GM19324 (cell line): ENCODE measurements around the gene PPP1R12A.
"Not testable (repeated sequence)": the region's sequence is repeated elsewhere in the genome, so short reads cannot be mapped to it uniquely, and the experiment has no call there.

ENCODE experiments used
- ATAC-seq: cut with Tn5 transposase; IDR thresholded peaks from one replicate; pipeline ENCODE4 v1.9.1; 2021; ENCODE audit warnings: mild to moderate bottlenecking, moderate library complexity; ENCODE audit not compliant: unreplicated experiment, low FRiP score

PPP1R12A gene

DNA sequence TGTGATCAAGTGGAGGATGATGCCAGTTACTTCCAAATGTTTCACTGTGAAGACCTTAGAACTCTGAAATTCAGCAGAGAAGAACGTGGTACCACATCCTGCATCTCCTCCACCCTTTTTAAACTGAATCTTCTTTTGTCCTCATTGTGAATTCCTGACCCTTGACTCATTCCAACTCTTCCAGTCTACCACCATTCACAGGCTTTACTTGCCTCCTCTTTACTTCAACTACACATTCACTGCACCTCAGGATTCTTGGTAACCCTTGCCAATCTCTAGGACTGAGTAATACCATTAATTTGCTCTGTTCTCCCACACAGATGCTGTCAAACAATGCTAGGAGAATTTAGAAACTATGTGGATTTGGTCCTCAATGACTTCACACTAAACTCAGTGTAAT, 37.3 kb downstream of the PPP1R12A start:
- no peak for ATAC-seq

DNA sequence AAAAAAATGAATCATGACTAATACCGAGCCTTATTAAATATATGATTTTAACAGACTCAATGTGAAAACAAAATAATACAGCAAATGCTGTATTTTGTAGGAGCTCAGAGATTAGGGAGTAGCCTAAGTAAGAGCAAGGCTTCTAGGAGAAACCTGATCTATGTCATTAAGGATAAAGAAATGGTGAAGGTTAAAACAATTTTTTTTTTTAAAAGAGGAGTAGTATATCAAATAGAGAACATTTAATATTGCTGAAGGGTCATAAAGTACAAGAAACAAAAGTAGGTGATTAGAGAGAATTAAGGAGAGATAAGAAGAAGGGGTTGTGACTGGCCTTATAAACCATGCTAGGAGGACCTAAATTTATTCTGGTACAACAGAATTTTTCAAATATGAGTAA, 39.1 kb downstream of the PPP1R12A start:
- no peak for ATAC-seq

DNA sequence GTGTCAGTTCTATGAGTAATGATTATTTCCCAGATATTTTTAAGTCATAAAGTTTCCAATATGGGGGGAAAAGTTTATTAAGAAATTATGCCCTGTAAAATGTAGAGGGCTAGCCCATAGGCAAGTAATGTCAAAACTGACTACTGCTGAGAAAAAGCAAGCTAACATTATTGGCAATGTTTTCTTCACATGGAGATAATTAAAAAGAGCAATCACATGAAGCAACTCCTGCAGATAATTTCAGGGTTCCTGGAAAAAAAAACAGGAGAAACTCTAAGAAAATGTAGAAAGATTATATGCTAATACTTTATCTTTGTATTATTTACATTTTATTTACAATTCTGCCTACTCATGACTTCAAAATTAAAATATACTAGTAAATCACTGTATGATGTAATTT, 39.8 kb downstream of the PPP1R12A start:
- ATAC-seq: no peak

DNA sequence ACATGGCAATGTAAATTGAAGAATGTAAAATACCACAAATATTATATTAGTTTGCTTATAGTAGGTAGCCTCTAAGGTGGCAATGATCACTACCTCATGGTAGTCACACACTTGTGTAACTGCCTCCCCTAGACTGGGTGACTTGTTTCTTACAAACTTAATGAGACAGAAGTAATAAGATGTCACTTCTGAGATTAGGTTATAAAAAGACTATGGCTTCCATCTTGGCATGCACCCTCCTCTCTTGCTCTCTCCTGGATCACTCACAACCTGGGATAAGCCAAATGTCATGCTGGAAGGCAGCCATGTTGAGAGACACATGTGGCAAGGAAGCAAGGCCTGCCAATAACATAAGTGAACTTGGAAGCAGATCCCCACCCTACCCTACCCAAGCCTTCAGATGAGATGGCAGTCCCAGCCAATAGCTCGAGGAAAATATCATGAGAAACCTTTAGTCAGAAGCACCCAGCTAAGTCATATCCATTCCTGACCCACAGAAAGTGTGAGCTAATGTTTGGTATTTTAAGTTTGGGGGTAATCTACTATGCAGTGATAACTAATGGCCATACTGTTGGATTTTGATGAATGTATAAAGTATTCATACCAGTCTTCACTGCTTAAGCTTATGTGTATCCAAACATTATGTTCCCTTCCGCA, 43.3 kb downstream of the PPP1R12A start:
- no peak for ATAC-seq

DNA sequence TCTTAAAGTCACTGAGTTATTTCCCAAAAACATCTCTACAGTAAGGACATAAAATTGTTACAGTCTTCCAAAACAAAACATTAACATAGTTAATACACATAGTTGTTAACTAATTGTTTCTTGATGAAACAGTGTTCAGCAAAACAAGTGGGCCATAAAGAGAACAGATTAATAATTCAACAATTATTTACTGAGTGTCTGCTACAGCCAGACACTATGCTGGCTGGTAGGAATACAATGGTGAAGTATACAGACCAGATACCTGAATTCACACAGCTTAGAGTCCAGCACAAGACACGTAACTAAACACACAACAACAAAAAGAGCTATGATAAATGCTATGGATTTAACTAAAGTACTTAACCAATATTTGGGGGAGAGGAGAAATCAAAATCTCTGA, 47.0 kb downstream of the PPP1R12A start:
- no peak for ATAC-seq

DNA sequence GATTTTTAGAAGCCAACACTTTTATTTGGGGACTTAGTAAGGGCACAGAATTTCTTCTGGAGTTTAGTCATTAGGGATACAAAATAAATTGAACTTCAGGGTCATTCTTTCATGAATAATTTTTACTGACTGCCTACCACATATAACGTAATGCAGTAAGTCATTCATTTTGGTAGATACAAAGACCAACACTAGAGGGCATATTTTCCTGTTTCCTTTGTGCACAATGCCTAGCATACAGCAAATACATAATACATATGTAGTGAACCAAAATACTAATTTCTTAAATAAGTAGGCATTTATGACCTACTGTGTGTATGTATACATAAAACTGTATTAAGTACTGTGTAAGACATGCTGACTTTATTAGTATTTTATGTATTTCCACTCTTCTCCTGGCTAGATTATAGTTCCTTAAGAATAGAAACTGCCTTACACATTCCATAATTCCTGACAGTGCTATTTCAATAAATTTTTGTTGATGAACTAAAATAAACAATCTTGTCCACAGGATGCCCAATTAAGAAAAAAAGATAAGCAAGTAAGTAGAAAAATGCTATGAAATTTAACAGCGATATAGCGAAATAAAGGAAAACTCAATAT, 47.9 kb downstream of the PPP1R12A start:
- ATAC-seq: no peak

DNA sequence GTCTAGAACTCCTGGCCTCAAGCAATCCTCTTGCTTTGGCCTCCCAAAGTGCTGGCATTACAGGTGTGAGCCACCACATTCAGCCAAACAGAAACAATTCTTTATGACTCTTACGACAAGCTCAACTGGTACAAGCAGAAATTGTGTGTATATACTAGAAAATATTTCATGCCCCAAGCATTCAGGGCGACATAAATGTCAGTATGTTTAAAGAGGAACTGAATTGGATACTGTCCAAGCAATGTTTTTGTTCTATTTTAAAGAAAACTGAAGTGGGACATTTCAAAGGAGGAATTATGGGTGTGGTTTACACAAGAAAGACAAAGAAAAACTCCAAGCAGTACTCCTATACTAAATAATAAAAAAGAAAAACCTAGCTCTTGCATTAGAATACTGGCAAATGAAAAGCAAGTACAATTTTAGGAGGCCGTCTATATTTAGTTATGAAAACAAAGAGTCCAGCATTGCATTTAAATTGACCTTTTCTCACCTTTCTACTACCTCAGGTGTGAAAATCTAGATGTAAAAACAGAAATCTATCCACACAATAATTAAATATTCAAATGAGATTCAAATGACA, 48.9 kb downstream of the PPP1R12A start:
- no peak for ATAC-seq

DNA sequence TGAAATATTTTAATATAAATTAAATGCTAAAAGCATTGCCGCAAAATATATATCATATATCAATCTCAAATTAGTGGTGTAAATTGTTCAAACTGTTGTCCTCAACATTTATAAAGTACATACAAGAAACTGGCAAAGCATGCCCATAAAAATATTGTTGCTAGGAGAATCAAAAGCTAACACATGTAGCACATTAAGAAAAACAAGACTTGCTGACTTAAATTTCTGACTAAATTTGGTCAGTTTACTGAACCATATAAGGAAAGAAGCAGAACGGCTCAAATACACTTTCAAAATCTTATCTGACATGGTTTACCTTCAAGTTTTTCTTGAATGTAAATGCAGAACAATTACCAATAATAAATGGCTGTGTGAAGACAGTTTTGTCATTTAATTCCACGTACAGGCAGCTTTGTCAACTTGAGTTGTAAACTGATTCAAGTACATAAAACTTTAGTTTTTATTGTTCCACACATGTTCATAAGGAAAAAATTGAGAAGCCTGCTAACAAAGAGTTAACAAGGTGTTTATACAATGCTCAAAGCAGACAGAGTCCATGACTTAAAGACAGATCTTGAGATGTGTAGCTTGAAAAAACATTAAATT, 50.4 kb downstream of the PPP1R12A start:
- ATAC-seq: no peak

DNA sequence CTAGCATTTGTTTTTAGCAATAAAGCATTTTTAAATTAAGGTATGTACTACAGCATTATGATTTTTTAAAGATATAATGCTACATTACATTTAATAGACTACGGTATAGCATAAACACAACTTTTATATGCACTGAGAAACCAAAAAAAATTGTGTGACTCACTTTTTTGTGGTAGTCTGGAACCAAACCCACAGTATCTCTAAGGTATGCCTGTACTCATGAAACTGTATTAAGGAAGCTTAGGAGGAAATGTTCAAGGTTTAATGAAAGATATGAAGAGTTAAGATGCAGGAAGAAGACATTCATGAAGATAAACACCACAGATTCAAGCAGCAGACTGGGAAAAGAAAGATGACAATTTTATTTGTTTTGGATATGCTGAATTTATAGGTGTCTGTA, 51.7 kb downstream of the PPP1R12A start:
- ATAC-seq: no peak

DNA sequence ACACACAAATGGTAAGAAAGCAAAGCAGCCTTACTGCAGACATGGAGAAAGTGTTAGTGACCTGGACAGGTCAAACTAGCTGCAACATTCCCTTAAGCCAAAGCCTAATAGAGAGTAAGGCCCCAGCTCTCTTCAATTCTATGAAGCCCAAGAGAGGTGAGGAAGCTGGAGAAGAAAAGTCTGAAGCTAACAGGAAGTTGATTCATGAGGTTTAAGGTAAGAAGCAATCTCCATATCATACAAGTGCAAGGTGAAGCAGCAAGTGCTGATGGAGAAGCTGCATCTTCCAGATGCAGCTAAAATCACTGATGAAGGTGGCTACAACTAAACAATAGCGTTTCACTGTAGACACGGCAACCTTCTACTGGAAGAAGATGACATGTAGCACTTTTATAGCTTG, 53.5 kb downstream of the PPP1R12A start:
- no peak for ATAC-seq

DNA sequence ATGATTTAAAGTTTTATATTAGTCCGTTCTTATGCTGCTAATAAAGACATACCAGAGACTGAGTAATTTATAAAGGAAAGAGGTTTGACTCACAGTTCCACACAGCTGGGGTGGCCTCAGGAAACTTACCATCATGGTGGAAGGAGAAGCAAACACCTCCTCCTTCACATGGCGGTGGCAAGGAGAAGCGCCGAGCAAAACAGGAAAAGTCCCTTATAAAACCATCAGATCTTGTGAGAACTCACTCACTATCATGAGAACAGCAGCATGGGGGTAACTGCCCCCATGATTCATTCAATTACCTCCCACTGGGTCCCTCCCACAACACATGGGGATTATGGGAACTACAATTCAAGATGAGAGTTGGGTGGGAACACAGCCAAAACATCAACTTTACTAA, 56.4 kb downstream of the PPP1R12A start:
- not testable (repeated sequence) for ATAC-seq

DNA sequence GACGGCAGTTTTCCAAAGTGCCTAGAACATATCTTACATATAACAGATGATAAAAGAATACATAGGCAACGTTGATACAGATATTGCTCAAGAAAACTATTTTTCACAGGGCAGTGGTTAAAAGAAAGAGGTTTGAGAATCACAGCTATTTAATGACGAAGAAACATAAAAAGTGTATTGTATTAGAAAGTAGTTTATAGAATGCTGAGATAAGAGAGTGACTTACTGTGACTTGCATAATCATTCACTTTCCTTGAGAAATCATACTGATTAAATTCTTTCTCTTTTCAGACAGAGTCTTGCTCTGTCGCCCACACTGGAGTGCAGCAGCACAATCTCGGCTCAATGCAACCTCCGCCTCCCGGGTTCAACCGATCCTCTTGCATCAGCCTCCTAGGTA, 57.7 kb downstream of the PPP1R12A start:
- ATAC-seq: no peak

DNA sequence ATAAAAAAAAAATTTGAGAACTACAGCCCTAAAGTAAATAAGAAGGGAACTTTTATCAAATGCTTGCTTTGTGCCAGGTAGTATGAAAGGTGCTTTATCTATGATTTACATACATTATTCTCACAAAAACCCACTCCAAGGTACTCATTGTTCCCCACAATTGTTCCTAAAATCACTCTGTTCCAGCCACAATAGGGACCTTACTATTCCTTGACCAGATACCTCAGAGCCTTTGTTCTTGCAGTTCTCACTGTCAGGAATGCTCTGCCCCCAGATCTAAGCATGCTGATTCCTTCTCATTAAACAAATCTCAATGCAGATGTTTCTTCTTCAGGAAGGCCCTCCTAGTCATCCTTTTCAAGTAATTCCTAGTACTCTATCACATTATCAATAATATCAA, 60.2 kb downstream of the PPP1R12A start:
- no peak for ATAC-seq

DNA sequence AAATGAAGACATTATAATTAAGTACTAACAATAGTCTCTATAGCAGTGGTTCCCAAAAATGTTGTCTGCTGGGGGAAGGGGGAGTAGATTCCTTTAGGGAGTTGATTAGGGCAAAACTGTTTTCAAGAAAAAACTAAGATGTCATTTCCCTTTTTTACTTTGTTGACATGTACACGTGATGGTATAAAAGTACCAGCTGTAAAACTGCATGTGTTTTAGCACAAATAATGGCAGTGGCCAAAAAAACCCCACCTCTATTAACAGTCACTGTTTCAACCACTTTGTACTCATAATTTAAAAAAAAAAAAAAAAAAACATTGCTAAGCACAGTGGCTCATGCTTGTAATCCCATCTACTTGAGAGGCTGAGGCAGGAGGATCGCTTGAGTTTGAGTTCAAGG, 61.7 kb downstream of the PPP1R12A start:
- ATAC-seq: no peak

DNA sequence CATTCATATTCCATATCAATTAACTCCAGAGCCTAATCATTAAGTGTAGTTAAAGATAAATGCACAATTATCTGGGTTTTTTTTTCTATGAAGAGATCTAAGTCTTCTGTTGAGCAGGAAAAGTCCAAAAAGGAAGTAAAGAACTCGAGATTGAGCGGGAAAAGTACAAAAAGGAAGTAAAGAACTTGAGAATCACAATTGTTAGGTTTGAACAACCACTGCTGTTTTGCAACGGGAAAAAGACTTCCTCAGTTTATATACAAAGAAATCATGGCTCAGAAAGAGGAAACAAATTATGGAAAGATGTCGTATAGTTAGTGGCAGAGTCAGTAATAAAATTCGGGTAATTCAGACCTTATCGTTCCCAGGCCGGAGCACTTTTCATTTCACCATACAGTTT, 63.3 kb downstream of the PPP1R12A start:
- ATAC-seq: no peak

DNA sequence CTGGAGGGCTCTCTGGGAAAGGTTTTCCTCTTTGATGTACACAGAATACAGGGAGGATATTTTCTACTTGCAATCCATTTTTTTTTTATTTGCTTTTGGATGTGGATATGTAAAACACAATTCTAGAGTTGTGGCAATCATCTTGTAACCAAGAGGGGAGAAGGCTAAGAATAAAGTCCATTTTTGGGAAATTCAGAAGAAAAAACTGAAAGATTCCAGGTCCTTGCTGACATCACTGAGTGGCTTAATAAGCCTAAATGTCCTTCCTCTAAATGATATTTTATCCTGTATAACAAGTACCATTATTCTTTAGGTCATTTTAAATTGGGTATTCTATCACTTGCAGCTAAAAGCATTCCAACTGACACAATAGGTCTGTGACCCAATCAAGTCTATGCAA, 64.0 kb downstream of the PPP1R12A start:
- ATAC-seq: no peak

DNA sequence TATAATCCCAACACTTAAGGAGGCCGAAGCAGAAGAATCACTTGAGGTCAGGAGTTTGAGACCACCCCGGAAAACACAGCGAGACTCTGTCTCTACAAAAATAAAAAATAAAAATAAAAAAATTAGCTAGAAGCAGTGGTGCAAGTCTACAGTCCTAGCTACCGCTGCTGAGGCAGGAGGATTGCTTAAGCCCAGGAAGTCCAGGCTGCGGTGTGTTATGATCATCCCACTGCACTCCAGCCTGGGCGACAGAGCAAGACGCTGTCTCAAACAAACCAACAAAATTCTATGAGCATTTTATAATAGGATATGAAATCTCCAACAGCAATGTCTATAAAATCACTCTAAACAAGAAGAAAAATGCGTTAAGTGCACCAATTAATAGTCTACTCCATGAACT, 75.3 kb downstream of the PPP1R12A start:
- no peak for ATAC-seq

DNA sequence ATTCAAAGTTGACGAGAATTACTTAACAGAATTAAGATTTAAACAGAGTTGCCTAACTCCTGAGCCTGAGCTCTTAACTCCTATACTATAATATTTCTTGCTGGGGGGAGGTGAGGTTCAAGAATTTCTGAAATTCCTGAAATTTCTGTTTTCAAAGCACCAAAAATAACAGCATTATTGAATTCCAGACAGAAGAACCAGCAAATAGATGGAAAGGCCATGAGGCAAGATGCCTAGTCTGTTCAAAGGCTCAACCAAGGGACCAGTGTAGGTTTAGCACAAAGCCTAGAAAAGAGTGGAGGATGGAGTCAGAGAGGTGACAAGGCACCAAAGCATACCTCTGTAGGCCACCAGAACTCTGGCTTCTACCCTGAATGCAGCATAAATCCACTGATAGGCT, 76.4 kb downstream of the PPP1R12A start:
- no peak for ATAC-seq

DNA sequence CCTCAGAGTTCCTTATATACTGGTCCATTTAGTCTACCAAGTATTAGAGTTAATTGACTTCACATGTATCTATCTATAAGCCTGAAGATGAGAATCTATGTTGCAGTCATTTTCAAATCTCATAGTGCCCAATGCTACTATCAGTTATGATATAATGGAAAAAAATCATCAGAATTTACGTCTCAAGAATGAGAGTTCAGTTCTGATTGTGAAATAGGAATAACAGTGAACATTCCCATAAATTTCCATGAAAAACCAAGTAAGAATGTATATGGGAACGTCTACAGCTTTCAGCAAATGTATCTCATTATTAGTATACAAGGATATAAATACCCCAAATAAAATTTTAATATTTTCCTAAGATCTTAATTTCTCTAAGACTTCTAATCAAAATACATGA, 77.2 kb downstream of the PPP1R12A start:
- ATAC-seq: no peak

DNA sequence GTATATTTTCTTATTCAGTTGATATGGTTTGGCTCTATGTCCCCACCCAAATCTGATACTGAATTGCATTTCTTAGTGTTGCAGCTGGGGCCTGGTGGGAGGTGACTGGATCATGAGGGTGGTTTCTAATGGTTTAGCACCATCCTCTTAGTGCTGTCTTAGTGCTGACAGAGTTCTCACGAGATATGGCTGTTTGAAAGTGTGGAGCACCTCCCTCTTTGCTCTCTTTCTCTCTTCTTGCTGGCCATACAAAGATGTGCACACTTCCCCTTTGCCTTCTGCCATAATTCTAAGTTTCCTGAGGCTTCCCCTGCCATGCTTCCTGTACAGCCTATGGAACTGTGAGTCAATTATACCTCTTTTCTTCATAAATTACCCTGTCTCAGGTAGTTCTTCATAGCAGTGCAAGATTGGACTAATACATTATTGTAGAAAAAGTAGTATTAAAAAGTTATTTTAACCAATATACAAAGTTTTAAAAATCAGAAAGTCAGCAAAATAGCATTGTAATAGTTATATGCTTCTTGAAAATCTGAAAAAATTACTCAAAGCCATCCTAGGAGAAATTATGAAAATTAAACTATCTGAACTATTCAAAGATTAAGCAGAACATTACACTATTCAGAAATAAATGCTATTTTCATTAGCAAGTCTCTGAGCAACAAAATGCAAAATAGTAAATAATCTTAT, 84.1 kb downstream of the PPP1R12A start:
- no peak for ATAC-seq

DNA sequence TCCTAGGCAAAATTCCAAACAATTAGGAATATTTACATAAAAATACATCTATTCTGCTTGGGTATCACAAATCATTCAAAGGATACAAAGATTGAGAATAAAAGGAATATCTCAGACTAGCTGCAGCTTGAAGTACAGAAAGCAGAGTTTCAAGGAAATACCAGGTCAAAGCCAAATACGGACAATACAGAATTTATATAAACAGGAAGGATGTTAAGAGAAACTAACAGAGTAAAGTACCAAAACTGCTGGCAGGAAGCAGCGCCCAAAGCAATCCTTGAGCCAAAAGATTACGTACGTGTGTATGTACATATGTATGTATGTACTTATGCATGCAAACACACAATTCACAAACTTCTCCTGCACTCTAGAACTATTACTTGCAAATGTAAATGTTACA, 86.6 kb downstream of the PPP1R12A start:
- no peak for ATAC-seq
